SH-SY5Y (cell line): ENCODE data around the gene JMJD7.

ENCODE experiments used
- GATA2 ChIP-seq: IDR thresholded peaks from 2 replicates; pipeline ENCODE4 v1.6.1; 2011; ENCODE audit warnings: mild to moderate bottlenecking, low read depth, low read length
- GATA3 ChIP-seq: IDR thresholded peaks from 2 replicates; pipeline ENCODE4 v1.6.1; 2011; ENCODE audit warnings: low read depth, mild to moderate bottlenecking, low read length, moderate library complexity

DNA sequence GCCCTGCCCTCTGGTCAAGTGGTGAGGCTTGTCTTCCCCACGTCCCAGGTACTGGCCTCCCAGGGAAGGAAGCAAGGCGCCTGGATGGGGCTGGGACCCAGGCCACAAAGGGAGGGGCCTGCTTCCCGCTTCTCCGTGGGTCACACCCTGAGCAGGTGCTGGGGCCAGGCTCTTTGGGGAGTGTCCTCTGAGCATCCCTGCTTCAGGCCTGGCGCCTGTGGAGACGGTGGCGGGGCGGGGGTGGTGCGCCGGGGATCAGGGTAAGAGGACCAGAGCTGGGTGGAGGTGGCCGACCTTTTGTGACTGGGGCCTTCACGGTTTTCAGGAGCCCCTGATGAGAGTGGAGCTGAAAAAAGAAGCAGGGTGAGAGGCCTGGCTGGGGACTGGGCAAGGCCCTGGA, 14.3 kb downstream of the JMJD7 start:
- TF ChIP-seq GATA2 (no peak), GATA3 (no peak)
